AG10803 (cell line): ENCODE results near the gene SH3PXD2A.

Experiments used
- DNase-seq: peaks from one replicate; pipeline ENCODE4 v3.0.0; 2010; ENCODE audit warnings: low read depth
- H3K4me3 ChIP-seq: 2 replicates; pipeline ENCODE4 v1.5.1; 2011; ENCODE audit warnings: mild to moderate bottlenecking, low read length, control low read depth
- TF ChIP-seq, protein P1 (sequence below): conservative IDR thresholded peaks from 2 replicates; pipeline ENCODE4 v1.5.1; 2011; ENCODE audit warnings: mild to moderate bottlenecking, low read length, control low read depth, inconsistent platforms

Gene SH3PXD2A

DNA sequence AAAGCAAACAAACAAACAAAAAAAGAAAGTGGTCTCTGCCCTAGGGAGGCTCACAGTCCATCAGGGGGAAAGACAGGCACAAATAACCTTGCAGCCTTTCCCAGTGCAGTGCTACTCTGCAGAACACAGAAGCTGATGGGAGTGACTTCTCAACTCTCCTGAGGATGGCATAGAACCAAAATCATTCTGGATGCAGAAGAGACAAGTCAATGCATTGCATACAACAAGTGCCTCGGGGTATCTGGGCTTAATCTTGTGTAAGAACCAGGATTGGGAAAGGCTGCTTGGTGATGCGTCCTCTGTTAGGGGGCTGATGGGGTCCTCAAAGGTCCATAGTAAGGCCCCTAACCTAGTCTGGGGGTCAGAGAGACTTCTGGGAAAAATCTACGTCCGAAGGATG is 293.0 kb downstream of the SH3PXD2A start:
- TF ChIP-seq, protein P1, sequence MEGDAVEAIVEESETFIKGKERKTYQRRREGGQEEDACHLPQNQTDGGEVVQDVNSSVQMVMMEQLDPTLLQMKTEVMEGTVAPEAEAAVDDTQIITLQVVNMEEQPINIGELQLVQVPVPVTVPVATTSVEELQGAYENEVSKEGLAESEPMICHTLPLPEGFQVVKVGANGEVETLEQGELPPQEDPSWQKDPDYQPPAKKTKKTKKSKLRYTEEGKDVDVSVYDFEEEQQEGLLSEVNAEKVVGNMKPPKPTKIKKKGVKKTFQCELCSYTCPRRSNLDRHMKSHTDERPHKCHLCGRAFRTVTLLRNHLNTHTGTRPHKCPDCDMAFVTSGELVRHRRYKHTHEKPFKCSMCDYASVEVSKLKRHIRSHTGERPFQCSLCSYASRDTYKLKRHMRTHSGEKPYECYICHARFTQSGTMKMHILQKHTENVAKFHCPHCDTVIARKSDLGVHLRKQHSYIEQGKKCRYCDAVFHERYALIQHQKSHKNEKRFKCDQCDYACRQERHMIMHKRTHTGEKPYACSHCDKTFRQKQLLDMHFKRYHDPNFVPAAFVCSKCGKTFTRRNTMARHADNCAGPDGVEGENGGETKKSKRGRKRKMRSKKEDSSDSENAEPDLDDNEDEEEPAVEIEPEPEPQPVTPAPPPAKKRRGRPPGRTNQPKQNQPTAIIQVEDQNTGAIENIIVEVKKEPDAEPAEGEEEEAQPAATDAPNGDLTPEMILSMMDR, result no peak
- DNase-seq, result no peak
- no peak overlapping the region for H3K4me3 ChIP-seq

DNA sequence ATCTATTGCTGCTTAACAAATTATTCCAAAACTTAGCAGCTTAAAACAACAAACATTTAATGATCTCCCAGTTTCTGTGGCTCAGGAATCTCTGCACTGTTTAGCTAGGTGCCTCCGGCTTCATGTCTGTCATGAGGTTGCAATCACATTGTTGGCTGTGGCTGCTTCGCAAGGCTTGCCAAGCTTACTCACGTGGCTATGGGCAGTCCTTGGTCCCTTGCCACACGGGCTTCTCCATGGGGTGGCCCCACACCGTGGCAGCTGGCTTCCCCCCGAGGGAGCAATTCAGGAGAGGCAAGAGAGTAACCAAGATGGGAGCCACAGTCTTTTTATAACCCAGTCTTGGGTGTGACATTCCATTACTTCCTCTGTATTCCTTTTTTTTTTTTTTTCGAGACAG is 294.5 kb downstream of the SH3PXD2A start:
- DNase-seq, result no peak
- TF ChIP-seq, protein P1, result no peak
- no peak overlapping the region for H3K4me3 ChIP-seq

DNA sequence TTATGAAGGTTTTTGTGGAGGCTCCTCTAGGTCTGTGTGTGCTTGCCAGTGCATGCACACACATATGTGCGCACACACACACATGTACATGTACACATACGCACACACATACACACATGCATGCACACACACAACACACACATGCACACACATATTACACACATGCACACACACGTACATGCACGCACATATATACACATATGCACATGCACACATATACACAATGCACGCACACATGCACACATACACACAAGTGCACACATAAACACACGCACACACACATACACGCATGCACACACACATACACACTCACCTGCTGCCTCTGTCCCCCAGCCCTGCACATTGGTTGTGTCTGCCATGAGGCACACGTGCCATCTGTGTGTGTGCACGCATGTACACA is 295.6 kb downstream of the SH3PXD2A start:
- TF ChIP-seq, protein P1, result no peak
- DNase-seq, result no peak
- no peak overlapping the region for H3K4me3 ChIP-seq

DNA sequence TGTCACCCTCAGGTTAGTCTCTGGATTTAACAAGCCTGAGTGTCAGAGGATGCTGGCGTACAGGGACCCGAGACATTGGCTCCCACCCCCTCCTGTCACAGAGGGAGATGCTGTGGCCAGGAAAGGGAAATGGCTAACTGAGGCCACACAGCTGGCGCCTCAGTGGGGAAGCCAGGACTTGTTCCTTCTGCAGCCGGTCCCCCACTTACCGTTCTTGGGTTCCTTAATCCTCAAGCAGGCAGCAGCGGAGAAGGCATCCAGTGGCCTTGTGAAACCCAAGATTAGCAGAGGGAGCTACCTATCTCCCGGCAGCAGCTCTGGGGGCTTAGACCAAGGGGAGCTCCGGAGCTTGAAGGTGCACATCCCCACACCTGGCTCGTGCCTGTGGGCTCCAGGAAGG is 296.5 kb downstream of the SH3PXD2A start:
- no peak for DNase-seq
- H3K4me3 ChIP-seq, result no peak overlapping the region
- TF ChIP-seq, protein P1, result no peak

DNA sequence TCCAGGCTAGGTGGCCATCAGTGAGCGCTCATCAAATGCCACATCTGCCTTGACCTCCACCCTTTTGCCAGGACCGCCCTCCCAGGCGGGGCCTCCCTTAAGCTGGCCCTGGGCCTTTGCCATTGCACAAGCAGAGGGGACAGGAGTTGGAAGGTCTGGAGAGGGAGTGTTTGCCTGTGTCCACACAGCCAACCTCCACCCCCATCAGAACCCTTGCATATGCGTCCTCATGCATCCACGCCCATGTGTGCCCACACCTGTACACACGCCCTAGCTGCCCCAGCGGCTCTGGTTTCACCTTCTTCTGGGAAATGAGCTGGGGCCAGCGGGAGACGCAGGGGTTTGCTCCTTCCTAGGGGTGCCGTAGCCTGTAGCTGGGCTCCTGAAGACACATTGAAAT is 297.9 kb downstream of the SH3PXD2A start:
- TF ChIP-seq, protein P1, result no peak
- DNase-seq, result no peak
- no peak overlapping the region for H3K4me3 ChIP-seq

DNA sequence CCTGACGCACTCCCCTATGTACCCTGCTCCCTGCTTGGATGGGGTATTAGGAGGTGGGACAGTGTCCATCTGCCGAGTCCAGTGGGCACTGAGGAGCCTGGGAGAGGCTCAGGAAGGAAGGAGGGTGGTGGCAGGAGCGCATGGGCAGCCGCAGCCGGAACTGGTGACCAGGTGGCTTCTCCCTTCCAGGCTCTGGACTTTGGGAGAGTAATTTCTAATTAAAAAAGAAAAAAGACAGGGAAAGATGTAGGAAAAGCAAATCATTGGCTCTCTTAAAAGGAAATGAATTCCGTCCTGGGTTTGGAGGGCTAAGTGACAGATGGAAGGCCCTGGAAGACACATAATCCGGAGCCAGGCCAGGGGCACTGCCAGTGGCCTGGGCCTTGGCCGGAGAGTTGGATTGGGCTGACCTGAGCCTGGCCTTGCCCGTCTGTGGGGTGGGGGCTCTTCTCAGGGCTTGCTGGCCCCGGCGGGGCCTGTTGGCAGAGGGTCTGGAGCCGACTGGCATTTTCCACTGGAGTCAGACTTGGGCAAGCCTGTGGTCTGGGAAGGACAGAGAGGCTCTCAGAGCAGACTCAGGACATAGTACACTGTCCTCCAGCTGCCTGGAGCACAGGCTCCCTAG is 298.9 kb downstream of the SH3PXD2A start:
- TF ChIP-seq, protein P1, result no peak
- no peak for DNase-seq
- no peak overlapping the region for H3K4me3 ChIP-seq

DNA sequence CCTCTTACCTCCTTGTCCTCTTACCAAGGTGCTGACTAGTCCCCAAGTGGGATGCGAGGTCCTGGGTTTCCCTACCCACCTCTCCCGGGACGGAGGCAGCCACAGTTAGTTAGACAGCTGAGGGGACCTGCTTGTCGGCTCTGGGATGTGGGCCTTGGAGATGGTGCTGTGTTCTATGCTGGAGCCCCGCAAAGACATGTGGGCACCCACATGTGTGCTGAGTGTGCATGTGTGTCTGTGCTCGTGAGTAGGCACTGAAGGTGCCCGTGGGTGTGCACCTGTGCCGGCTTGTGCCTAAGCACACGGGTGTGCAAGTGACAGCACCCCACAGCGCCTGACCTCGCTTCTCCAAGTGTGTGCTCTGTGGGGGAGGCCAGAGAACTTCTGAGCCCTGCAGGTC is 299.7 kb downstream of the SH3PXD2A start:
- no peak for DNase-seq
- TF ChIP-seq, protein P1, result no peak
- H3K4me3 ChIP-seq, result no peak overlapping the region; the same call in 1 of the 2 replicates
